Mesothelial cell of epicardium (in vitro differentiated cells): ENCODE results near the gene FCMR. TPM values are rescaled to one million over a fixed set of nuclear protein-coding genes. Genes with fewer than 3 reads are reported as not detected.

Experiments used
- DNase-seq, 2 experiments: peaks; one replicate each; pipeline ENCODE4 v3.0.0; 2021; ENCODE audit warnings: low spot score in 2 of 2; ENCODE audit not compliant: unreplicated experiment in 2 of 2
- H3K27ac Mint-ChIP-seq: 2 replicates; pipeline ENCODE4 v1.8.0; 2021; ENCODE audit warnings: mixed read lengths
- H3K27me3 Mint-ChIP-seq: 2 replicates; pipeline ENCODE4 v1.8.0; 2021; ENCODE audit warnings: low read depth, mixed read lengths
- H3K36me3 Mint-ChIP-seq: 2 replicates; pipeline ENCODE4 v1.8.0; 2021; ENCODE audit warnings: mixed read lengths
- H3K4me1 Mint-ChIP-seq: 2 replicates; pipeline ENCODE4 v1.8.0; 2021; ENCODE audit warnings: mixed read lengths
- H3K4me3 Mint-ChIP-seq: 2 replicates; pipeline ENCODE4 v1.8.0; 2021; ENCODE audit warnings: mild to moderate bottlenecking, moderate library complexity, mixed read lengths
- H3K9me3 Mint-ChIP-seq: 2 replicates; pipeline ENCODE4 v1.8.0; 2021; ENCODE audit warnings: mixed read lengths
- CTCF ChIP-seq: fragments of 200-600 bp; sonication (generic); IDR thresholded peaks from one replicate; pipeline ENCODE4 v1.5.0; 2021; ENCODE audit warnings: antibody characterized with exemption; ENCODE audit not compliant: unreplicated experiment
- total RNA-seq: library from RNA; stranded (reverse); gene quantifications from 3 replicates; pipeline ENCODE4 v1.2.1, GENCODE V29; 2021

FCMR gene
- total RNA-seq, 1 donor from 2014 or later, result not detected

- DNase-seq, result no peak
- no peak overlapping the region for H3K4me3 Mint-ChIP-seq
- peaks cover 11% of the 10 kb centered on the region for H3K4me1 Mint-ChIP-seq
- H3K27ac Mint-ChIP-seq, result no peak overlapping the region
- no peaks in the 10 kb centered on the region for H3K9me3 Mint-ChIP-seq
- peaks cover 8% of the 10 kb centered on the region for H3K27me3 Mint-ChIP-seq
- H3K36me3 Mint-ChIP-seq, result no peaks in the 10 kb centered on the region
- TF ChIP-seq CTCF, result no peak
These were observed 30.3 kb downstream of the FCMR start for GRCh38 chr1:206891412-206891811.

DNA sequence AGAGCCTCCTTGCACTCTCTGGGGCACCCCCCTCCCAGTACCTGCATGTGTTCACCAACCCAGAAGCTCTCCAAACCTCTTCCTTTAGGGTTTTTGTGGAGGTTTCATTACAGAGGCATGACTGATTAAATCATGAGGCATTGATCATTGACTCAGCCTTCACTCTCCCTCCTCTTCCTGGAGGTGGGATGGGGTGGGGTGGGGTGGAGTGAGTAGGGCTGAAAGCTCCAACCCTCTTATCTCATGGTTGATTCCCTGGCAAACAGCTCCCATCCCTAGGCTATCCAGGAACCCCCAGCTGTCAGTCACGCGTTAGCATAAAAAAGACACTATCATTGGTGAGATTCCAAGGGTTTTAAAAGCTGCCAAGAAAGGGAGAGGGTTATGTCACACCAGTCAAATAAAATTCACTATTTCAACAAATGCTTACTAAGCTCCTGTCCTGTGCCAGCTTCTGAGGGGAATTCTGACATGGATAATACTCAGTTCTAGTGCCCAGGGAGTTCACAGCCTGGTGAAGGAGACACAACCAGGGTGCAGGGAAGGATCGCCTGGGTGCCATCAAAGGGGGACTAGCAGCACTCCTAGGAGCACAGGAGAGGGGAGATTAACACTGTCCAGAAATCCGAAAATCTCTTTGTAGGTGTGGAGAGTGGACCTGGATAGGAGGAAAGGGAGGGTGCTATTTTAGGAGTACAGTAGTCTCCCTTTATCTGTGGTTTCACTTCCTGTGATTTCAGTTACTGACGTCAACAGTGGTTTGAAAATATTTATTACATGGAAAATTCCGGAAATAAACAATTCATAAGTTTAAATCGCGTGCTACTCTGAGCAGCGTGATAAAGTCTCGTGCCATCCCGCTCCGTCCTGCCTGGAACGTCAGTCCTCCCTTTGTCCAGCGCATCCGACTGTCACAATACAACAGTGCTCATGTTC is 31.3 kb downstream of the FCMR start:
- no peak for TF ChIP-seq CTCF
- H3K4me3 Mint-ChIP-seq, result no peak overlapping the region
- peaks cover 8% of the 10 kb centered on the region for H3K27me3 Mint-ChIP-seq
- no peak overlapping the region for H3K27ac Mint-ChIP-seq
- H3K36me3 Mint-ChIP-seq, result no peaks in the 10 kb centered on the region
- no peaks in the 10 kb centered on the region for H3K9me3 Mint-ChIP-seq
- no peak for DNase-seq
- H3K4me1 Mint-ChIP-seq, result peaks cover 9% of the 10 kb centered on the region

GRCh38 chr1:206887701-206888100 is 34.0 kb downstream of the FCMR start:
- Mint-ChIP-seq H3K4me1 (peaks cover 4% of the 10 kb centered on the region), H3K4me3 (no peak overlapping the region), H3K27ac (no peak overlapping the region), H3K9me3 (peaks cover 5% of the 10 kb centered on the region), H3K27me3 (peaks cover 10% of the 10 kb centered on the region), H3K36me3 (no peaks in the 10 kb centered on the region)
- no peak for DNase-seq
- TF ChIP-seq CTCF, result no peak

- H3K27ac Mint-ChIP-seq, result no peak overlapping the region
- peaks cover 4% of the 10 kb centered on the region for H3K4me1 Mint-ChIP-seq
- H3K9me3 Mint-ChIP-seq, result peaks cover 9% of the 10 kb centered on the region
- no peak for TF ChIP-seq CTCF
- DNase-seq, result no peak
- H3K4me3 Mint-ChIP-seq, result no peak overlapping the region
- H3K27me3 Mint-ChIP-seq, result peaks cover 10% of the 10 kb centered on the region
- no peaks in the 10 kb centered on the region for H3K36me3 Mint-ChIP-seq
These were observed 34.9 kb downstream of the FCMR start for GRCh38 chr1:206886831-206887230.

DNA sequence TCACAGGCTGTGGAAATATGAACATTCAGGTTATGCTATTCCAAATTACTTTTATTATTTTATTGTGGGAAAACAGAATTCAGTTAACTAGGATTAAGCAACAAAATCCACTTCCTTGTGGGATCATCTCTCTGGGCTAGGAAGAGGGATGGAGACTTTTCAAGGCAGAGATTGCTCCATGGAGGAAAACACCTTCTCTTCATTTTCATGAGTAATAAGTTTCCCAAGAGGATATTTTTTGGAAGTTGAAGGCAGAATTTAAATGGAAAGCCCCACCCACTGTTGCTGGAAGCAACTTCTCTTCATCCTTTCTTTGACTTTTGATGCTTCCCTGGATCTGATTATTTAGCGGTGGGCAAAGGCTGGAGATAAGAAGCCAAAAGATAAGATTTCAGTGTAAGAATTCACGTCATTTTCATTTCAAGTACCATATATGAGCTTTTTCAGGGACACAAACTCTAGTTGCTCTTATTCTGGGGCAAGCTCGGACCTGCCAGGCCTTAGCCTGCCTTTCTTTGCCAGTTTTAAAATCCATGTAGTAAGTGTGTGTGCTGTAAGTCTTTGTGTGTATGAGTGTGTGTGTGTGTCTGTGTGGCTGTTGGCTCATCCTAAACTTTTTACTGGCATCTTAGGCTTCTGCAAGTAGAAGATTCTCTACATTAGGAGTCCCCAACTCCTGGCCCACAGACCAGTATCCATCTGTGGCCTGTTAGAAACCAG is 36.2 kb downstream of the FCMR start:
- H3K27me3 Mint-ChIP-seq, result peaks cover 9% of the 10 kb centered on the region
- no peak for TF ChIP-seq CTCF
- H3K9me3 Mint-ChIP-seq, result peaks cover 11% of the 10 kb centered on the region
- H3K27ac Mint-ChIP-seq, result no peak overlapping the region
- H3K4me3 Mint-ChIP-seq, result no peak overlapping the region
- H3K36me3 Mint-ChIP-seq, result no peaks in the 10 kb centered on the region
- peaks cover 4% of the 10 kb centered on the region for H3K4me1 Mint-ChIP-seq
- DNase-seq, result no peak
